HG02981 (cell line): ENCODE measurements around the gene ITPK1.

Experiments used
- ATAC-seq: cut with Tn5 transposase; IDR thresholded peaks from one replicate; pipeline ENCODE4 v1.9.1; 2021; ENCODE audit warnings: mild to moderate bottlenecking, moderate library complexity; ENCODE audit not compliant: unreplicated experiment

ITPK1 gene

DNA sequence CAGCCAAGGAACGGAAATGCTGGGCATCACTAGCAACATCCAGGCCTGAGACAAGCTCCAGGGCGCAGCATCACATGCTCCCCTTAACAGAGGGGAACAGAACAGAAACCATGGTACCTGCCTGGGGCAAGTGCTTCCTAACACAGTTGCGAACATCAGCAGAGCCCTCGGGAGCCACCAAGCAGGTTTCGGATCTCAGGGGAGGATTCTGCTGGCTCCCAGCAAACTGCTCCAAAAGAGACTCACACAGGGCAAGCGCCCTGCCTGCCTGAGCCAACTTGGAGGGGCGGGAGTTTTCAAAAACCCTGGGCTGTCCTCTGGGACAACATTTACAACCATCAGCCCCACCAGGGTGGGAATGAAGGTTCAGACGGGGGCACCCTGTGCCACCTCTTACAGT is 173.1 kb downstream of the ITPK1 start:
- no peak for ATAC-seq

DNA sequence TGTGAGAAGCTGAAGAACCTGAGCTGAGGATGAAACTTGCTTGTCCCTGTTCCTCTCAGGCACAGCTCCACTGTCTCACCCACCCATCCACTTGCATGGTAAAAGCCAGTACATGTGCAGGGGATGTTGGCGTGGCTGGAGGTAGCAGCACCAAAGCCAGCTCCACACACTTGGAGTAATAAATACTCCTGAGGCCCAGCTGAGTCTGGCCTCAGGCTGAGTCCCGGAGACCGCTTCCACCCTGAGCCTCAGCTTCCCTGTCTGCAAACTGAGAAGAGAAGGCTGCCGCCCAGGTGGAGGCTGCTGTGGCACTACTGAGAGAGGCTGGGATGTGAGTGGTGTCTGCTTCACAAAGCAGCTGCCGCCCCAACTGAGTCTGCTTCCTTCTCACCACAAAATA is 173.6 kb downstream of the ITPK1 start:
- ATAC-seq, result no peak

DNA sequence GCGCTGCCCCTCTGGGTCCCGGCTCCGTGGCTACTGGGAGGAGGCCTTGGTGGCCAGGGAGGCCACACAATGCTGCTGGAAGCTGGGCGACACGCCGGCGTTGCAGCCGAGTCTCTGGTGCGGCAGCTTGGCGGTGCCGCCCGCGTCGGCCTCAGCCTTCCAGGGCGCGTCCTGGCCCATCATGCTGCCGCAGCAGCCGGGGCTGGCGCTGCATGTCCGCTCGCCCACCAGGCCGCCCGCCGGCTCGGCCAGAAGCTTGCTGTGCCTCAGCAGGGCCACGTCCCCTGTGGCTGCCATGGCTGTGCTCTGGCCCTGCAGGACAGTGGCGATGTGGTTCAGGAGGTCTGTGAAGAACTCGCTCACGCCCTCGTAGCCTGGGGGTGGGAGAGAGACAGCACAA is 174.2 kb downstream of the ITPK1 start:
- no peak for ATAC-seq

DNA sequence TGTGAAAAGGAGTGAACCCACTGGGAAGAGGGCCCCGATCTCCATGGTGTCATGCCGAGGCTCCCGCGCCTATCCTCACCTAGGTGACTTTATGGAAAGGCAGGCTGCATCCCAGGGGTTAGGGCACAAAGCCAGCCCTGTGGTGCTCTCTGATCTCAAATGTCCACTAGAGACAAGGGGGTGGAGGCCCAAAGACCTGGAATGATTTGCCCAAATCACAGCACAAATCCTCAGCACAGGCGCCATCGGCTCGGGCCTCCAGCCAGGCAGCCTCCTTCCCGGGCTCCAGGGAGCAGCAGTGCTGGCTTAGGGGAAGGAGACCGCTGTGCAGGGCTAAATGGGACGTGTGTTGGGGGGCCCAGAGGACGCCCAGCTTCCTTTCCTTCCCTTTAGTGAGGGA is 175.2 kb downstream of the ITPK1 start:
- ATAC-seq, result no peak

DNA sequence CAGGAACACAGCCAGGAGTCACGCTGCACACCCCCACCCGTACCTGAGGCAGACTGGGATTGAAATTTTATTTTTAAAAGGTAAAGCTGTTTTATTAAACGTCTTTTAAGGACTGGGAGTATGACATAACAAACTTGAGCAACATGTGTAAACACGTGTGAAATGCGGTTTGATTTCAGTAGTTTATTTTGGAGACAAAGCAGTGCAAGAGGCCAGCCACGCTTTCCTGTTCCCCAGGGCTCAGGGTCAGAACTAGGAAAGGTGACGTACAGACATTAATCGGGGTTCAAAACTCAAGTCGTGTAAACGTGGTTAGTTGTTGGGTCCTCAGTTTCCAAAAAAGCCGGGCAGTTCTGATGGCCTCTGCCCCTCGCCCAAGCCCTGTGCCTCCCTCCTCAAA is 176.0 kb downstream of the ITPK1 start:
- no peak for ATAC-seq

DNA sequence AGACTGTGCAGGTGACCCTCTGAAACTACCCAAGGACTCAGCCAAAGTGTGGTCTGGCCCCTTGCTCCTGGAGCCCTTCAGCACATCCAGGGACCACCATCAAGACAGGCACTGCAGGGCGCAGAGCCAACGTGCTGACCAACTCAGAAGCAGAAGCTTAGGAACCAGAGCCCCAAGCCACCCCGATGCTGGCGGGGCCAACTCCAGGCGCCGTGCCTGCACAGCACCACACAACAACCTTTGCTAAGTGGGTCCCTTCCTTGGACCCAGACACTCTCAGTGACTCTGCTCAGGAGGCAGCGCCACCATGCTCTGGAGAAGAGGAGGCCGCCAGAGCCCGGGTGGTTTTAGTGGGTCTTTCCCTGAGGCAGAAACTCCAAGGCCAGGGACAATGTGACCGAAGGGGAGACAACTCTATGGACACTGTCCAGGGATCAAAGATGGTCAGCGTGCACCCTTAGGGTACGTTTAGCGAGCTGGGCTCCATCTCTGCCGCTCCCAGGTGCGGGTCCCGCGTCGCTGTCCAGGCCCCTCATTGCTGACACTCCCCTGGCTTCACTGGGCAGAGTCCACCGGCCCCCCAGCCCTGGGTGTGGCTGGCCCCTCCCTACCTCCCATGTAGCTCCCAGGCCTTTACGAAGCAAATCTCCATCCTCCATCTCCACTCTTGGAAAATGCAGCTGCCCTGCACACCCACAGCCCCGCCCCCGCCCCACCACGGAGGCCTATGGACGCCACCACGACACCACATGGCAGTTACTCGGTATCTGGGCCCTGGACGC is 176.6 kb downstream of the ITPK1 start:
- ATAC-seq, result no peak

DNA sequence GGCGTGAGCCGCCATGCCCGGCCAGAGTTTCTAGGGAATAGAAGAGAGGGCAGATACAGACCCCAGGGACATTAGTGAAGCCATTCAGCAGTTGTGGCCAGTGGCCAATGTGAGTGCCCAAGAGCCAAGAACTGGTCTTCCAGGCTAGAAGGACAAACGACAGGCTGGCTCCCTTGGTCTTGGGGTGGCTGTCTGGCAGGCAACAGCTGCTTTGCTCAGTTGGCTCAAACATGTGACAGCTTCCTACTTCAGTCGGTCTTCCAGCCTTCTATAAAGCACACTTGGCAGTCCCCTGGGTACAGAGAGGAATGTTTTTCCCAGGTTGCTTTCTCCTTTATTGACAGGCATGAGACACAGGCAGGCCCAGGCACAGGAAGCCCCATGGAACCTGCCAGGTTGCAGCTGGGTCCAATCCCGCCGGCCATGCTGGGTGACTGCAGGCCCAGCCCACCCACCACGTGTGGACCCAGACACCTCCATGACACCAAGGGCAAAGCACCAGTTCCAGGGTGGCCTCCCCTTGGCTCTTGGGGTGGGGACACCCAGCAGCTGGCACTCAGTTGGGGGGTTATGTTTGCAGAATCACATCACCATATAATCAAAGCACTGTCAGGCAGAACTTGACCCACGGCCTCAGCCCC is 177.4 kb downstream of the ITPK1 start:
- no peak for ATAC-seq

DNA sequence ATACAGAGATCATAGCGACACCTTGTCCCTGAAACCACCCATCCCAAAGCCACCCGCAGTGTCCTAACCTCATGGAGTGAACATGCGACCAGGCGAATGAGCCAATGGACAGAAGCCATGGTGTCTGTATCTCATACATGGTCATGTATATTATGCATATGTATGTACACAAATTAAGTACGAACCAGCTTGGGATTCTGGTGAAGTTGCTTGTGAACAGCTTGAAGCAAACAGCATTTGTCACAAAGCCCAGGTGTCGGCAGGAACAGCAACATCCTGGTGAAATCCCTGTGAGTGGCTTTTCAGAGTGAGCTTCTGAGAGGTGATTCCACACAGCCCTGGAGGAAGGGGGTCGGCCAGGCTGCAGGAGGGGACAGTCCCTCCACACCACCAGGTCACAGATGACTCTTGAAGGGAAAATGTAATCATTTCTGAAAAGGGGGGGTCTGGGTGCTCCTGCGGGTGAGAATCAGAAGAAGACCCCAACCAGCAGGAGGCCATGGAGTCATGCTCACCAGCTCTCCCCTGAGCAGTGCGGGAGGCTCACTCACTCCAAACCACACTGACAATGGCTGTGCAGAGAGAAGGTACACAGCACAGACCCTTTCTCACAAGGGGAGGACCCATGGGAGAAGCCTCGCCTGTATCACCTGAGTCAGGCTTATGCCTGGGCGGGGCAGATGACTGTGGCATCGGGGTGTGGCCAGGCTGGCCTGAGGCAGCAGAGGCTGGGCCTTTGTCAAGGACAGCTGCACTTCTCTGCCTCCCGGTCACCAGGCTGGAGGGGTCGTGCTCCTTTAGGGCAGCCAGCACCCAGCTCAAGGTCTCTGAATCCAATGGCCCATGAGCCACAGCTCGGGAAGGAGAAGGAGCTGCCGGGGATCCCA is 178.4 kb downstream of the ITPK1 start:
- ATAC-seq, result no peak

DNA sequence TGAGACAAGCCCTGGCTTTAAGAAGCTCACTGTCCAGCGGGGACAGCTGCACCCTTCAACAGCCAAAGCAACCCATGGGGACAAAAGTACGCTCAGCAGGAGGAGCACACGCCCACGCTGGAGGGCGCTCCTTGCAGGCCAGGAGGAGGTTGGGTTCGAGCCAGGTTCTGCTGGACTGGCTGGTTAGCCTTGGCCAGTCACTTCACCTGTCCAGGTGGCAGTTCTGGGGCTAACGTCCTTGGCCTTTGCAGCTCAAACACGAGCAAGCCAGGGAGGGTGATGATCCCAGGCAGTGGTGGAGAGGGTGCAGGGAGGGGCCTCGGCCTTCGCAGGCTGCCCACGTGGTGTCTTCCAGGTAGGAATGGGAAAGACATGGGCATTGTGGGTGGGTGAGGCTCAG is 179.6 kb downstream of the ITPK1 start:
- ATAC-seq, result no peak

DNA sequence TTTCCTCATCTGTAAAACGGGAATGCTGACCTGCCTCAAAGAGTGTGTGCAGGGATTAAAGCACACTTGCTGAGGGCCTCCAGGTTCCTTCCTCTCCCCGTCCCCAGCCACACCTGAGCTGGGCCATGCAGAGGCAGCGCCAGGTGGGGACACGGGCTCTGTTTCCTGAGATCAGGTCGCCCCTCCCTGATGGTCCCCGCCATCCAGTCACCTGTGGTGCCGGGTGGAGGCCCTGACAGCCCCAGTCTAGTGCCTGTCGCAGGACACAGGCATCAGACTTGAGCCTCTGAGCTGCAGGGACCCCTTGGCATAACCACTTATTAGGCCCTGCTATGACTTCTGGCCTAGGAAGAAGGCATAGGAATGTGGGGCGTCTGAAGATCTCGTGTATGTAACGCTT is 180.3 kb downstream of the ITPK1 start:
- ATAC-seq, result no peak

DNA sequence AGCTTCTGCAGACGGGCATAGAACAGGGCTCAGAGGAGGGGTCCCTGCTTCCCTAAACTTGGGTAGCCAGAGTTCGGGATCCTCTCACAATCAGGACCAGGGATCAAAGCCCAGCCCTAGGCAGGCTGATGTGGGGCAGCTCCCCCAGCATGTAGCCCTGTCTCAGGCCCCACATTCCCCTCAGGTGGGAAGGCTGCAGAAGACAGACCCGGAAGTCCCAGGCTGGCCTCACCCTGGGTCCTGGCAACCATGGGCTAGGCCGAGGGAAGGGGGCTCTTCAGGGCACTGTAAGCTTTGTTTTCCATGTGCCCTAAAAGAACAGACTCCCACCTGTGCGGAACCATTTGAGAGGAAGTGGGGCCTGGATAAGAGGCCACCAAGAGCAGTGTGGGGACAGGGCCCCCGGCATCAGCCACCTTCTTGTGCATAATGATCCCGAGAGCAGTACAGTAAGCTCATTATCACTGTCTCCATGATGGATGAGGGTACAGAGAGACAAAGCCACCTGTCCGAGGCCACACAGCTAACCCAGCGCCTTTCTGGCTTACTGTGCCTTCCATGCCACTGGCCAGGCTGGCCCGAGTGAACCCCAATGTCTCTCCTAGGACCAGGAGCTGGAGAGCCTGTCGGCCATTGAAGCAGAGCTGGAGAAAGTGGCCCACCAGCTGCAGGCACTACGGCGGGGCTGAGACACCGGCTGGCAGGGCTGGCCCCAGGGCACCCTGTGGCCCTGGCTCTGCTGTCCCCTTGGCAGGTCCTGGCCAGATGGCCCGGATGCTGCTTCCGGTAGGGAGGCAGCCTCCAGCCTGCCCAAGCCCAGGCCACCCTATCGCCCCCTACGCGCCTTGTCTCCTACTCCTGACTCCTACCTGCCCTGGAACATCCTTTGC is 181.3 kb downstream of the ITPK1 start:
- ATAC-seq, result no peak

DNA sequence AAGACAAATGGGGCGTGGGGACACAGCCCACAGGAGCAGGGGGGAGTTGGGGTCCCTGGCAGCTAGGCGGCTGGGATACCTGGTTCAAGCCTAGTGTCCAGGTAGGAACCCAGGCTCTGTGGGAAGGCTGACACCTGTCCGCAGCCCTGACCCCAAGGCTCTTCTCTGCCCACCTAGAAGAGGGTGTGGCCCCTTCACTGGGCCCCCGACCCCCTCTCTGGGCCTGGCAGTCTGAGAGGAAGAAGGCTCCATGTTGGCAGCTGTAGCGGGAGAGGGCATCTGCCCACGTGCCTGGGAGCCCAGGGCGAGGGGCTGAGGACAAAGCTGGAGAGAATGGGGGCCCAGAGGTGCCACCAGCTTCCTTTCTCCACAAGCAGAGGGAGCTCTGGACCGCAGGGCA is 182.2 kb downstream of the ITPK1 start:
- no peak for ATAC-seq

DNA sequence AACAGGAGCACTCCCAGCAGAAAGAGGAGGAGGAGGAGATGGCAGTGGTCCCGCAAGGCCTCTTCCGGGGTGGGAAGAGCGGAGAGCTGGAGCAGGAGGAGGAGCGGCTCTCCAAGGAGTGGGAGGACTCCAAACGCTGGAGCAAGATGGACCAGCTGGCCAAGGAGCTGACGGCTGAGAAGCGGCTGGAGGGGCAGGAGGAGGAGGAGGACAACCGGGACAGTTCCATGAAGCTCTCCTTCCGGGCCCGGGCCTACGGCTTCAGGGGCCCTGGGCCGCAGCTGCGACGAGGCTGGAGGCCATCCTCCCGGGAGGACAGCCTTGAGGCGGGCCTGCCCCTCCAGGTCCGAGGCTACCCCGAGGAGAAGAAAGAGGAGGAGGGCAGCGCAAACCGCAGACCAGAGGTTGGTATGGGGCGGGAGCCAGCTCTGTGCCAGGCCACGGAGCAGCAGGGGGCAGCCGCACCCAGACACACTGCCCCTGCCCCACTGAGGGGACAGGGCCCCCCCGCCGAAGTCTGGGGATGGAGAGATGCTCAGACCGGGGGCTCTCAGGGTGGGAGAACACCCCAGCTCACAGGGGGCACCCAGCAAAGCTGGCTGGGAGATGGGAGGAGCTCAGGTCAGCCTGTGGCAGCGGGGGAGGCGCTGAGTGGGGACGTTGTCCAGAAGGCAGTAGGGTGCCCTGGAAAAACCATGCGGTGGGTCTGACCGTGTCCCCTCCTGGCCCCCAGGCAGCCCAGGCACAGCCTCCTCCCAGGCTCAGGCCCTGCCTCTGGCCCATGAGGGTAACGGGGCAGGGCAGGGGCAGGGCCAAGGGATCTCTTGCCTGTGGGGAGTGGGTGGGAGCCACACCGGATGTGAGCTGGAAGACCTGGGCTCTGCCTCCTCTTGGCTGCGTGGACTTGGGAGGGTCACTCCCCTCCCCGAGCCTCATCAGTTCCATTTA is 183.0 kb downstream of the ITPK1 start:
- no peak for ATAC-seq

DNA sequence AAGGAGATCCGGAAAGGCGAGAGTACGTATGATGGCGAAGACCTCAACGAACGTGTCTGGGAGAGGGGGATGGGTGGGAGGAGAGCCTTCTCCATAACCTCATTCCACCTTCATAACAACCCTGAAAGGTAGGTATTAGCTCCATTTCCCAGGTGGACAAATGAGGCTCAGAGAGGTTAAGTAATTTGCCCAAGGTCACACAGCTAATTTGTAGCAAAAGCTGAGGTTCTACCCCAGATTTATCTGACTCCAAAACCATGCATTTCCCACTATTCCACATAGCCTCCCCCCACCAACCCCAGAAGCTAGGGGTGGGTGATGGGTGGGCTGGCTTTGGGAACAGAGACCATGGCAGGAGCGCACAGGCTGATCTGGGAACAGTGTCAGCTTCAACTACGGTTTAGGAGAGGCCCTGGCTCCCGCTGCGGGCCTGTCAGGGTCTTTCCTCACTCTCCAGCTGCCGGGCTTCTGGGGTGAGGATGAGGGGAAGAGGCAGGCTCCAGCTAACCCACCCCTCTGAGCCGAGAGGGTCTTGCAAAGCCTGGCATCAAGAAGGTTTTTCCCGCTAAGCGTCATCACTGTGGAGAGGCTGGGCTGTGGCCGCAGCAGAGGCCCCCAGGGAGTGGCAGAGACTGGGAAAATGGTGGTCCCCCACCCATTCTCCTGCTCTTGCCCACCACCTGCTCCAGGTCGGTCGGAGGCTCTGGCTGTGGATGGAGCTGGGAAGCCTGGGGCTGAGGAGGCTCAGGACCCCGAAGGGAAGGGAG is 183.9 kb downstream of the ITPK1 start:
- ATAC-seq, result no peak

DNA sequence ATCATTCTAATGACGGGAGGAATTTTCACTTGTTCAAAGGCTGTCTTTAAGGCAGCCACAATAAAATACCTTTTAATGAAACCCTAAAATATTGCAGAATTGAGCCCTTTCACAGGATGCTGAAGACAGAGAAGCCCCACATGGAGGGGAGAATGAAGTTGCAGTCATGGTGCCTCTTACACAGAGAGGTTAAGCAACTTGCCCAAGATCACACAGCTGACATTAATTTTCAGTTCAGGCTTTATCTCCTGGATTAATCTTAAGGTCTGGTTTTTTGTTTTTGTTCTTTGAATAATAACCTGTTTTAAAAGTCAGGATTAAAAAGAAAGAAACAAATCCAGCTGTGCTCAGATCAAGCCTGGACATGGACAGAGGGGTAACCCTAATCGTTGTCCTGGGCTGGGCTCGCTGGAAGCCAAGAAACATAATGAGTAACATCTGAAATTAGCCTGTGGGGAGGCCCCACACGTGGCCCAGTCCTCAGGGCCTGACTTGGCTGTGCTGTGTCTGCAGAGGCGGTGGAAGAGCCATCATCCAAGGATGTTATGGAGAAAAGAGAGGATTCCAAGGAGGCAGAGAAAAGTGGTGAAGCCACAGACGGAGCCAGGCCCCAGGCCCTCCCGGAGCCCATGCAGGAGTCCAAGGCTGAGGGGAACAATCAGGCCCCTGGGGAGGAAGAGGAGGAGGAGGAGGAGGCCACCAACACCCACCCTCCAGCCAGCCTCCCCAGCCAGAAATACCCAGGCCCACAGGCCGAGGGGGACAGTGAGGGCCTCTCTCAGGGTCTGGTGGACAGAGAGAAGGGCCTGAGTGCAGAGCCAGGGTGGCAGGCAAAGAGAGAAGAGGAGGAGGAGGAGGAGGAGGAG is 184.8 kb downstream of the ITPK1 start:
- ATAC-seq, result no peak

DNA sequence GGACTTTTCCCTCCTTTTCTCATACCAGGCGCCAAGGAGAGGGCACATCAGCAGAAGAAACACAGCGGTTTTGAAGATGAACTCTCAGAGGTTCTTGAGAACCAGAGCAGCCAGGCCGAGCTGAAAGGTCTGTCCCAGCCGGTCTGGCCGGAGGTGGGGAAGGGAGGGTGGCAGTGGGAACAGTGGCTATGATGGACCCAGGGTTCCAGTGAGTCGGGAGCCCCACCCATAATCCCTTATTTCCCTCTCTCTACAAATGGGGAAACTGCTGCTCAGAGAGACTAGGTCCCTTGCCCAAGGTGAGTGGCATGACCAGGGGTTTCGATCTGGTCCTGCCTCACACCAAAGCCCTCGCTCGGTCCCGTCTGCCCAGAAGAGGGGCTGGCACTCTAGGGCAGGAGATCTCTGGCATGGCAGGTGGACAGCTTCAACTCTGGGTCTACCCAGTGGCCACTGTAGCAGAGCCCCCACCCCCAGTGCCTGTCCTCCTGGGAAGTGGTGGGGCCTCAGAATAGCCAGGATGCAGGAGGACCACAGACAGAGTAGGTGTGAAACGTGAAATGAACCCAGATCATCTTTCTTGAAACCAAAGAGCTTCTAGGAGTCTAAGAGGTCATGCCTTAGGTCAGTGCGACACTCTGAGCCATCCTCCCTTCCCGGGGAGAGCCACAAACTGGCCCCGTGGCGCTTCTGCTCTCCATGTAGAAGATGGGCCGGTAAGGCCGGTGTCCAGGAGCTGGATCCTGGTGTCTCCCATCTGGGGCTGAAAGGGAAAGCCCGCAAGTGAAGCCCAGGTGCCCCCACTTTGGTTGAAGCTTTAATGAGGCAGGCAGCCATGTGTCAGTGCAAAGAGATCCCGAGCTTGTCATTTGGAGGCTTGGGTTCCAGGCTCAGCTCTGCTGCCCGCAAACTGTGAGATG is 185.8 kb downstream of the ITPK1 start:
- no peak for ATAC-seq
